Stomach (tissue), 9 donors: ENCODE measurements around the gene DRGX. TPM values are rescaled to one million over a fixed set of nuclear protein-coding genes. Genes with fewer than 3 reads are reported as not detected.

Experiments used
- DNase-seq, 2 donors: peaks; one replicate each; pipeline versions ENCODE4 v3.0.0 to v3.0.0-alpha.2; 2013 to 2019
- H3K27ac ChIP-seq, 5 donors: fragments of 200-600 bp in 4 of 5; sonication (generic) in 4 of 5; one replicate each; pipeline ENCODE4 v1.5.1; 2013 to 2019; ENCODE audit warnings: mild to moderate bottlenecking in 1 of 5, moderate library complexity in 1 of 5
- H3K27me3 ChIP-seq, 3 donors: fragments of 200-600 bp; sonication (generic); one replicate each; pipeline ENCODE4 v1.5.1; 2017 to 2019; ENCODE audit warnings: mixed run types in 1 of 3
- H3K36me3 ChIP-seq, 4 donors: fragments of 200-600 bp; sonication (generic); 1 replicate in 3 of 4; 2 replicates in 1 of 4; pipeline ENCODE4 v1.5.1; 2016 to 2019
- H3K4me1 ChIP-seq, 4 donors: fragments of 200-600 bp; sonication (generic); one replicate each; pipeline ENCODE4 v1.5.1; 2016 to 2019
- H3K4me3 ChIP-seq, 4 donors: fragments of 200-600 bp; sonication (generic) in 3 of 4; one replicate each; pipeline ENCODE4 v1.5.1; 2016 to 2019; ENCODE audit warnings: mild to moderate bottlenecking in 1 of 4
- H3K9me3 ChIP-seq, 4 donors: fragments of 200-600 bp; sonication (generic); one replicate each; pipeline ENCODE4 v1.5.1; 2016 to 2019
- CTCF ChIP-seq, 7 experiments: fragments of 450-650 bp in 4 of 7; fragments of 200-600 bp in 3 of 7; sonication (generic) in 3 of 7; IDR thresholded peaks; one replicate each; pipeline ENCODE4 v1.5.1; 2016 to 2019; ENCODE audit warnings: antibody characterized with exemption in 7 of 7, control low read depth in 2 of 7, mild to moderate bottlenecking in 1 of 7
- EP300 ChIP-seq: sonication (generic); formaldehyde crosslinking; IDR thresholded peaks from one replicate; pipeline ENCODE4 v1.6.1; 2017; ENCODE audit warnings: antibody characterized with exemption
- POLR2A ChIP-seq, 4 donors: fragments of 450-650 bp; IDR thresholded peaks; one replicate each; pipeline ENCODE4 v1.6.1; 2016; ENCODE audit warnings: antibody characterized with exemption in 4 of 4, control low read depth in 2 of 4, mild to moderate bottlenecking in 1 of 4, moderate library complexity in 1 of 4
- POLR2AphosphoS5 ChIP-seq, 3 donors: sonication (generic); formaldehyde crosslinking; IDR thresholded peaks; one replicate each; pipeline ENCODE4 v1.6.1; 2016; ENCODE audit warnings: antibody characterized with exemption in 3 of 3
- WGBS, 5 donors: extraction: QIAGEN DNeasy Blood & Tissue Kit in 3 of 5; methylation state at CpG; one replicate each; pipeline versions ENCODE4 v1.1.5 to v1.1.7; 2013 to 2018; 5-methylcytosine and 5-hydroxymethylcytosine counted together
- intact Hi-C: fragments of 100-400 bp; cut with DNase I; formaldehyde crosslinking; loops from one replicate; pipeline ENCODE4 v1.15.1; 2023; ENCODE audit warnings: low total_unique reads
- polyA plus RNA-seq, 3 donors: library from polyadenylated mRNA; stranded (reverse); fragments of 200-250 nt; gene quantifications; one replicate each; pipeline ENCODE4 v1.2.3, GENCODE V29; 2013
- total RNA-seq, 5 donors: library from RNA; depleted of rRNA; stranded (reverse); fragments of >200 nt; gene quantifications; one replicate each; pipeline versions ENCODE4 v1.1.0 to v1.2.3, GENCODE V29; 2014 to 2016
- donor health status: healthy with polysubstance abuse.
- donor health status: Bipolar disorder and iron deficiency.
- donor health status: healthy.

The DRGX gene
- total and polyA plus RNA-seq, 8 donors: not detected

DNA sequence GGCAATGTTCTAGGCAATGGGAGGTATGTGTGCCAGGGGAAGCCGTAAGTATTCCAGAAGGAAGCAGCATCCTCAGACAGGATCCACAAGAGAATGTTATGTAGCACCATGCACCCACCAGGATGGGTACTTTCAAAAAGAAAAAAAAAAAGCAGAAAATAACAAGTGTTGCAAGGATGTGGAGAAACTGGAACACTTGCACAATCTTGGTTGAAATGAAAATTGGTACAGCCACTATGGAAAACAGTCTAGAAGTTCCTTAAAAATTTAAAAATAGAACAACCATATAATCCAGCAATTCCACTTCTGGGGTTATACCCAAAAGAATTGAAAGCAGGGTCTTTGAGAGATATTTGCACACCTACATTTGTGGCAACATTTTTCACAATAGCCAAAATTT, 76.7 kb downstream of the DRGX start:
- WGBS, 5 donors: 83 to 100% (median 96%) methylated on average over 1 of the region's 1 CpG
- Histone ChIP-seq H3K36me3 (no peaks in the 10 kb centered on the region), H3K27ac (no peak overlapping the region), H3K4me1 (no peaks in the 10 kb centered on the region), H3K4me3 (no peak overlapping the region), H3K9me3 (no peaks in the 10 kb centered on the region), H3K27me3 (no peaks in the 10 kb centered on the region)
- TF ChIP-seq POLR2AphosphoS5 (IDR thresholded peaks at IDR 0.05) (no peak), CTCF (IDR thresholded peaks at IDR 0.05) (no peak), EP300 (no peak), POLR2A (IDR thresholded peaks at IDR 0.05) (no peak)
- no peak for DNase-seq
- intact Hi-C loops: no loop called here

- intact Hi-C loops: no loop called here
- DNase-seq: no peak
- H3K4me1 ChIP-seq: no peaks in the 10 kb centered on the region
- no peaks in the 10 kb centered on the region for H3K27me3 ChIP-seq
- H3K36me3 ChIP-seq: no peaks in the 10 kb centered on the region
- H3K4me3 ChIP-seq: no peak overlapping the region
- H3K9me3 ChIP-seq: no peaks in the 10 kb centered on the region
- H3K27ac ChIP-seq: no peak overlapping the region
- TF ChIP-seq POLR2A (IDR thresholded peaks at IDR 0.05) (no peak), EP300 (no peak), POLR2AphosphoS5 (IDR thresholded peaks at IDR 0.05) (no peak), CTCF (IDR thresholded peaks at IDR 0.05) (no peak)
Measured at GRCh38 chr10:49318755-49319154, 77.1 kb downstream of the DRGX start.

- intact Hi-C loops: no loop called here
- TF ChIP-seq CTCF (IDR thresholded peaks at IDR 0.05): no peak
- TF ChIP-seq POLR2AphosphoS5 (IDR thresholded peaks at IDR 0.05): no peak
- no peak for TF ChIP-seq EP300
- no peak for TF ChIP-seq POLR2A (IDR thresholded peaks at IDR 0.05)
- no peak overlapping the region for H3K4me3 ChIP-seq
- no peaks in the 10 kb centered on the region for H3K4me1 ChIP-seq
- DNase-seq: no peak
- no peak overlapping the region for H3K27ac ChIP-seq
- H3K27me3 ChIP-seq: no peaks in the 10 kb centered on the region
- no peaks in the 10 kb centered on the region for H3K36me3 ChIP-seq
- H3K9me3 ChIP-seq: no peaks in the 10 kb centered on the region
- 77 to 93% (median 87%) methylated on average over 6 of the region's 6 CpGs for WGBS, 5 donors
Measured at GRCh38 chr10:49318028-49318427, 77.9 kb downstream of the DRGX start.

DNA sequence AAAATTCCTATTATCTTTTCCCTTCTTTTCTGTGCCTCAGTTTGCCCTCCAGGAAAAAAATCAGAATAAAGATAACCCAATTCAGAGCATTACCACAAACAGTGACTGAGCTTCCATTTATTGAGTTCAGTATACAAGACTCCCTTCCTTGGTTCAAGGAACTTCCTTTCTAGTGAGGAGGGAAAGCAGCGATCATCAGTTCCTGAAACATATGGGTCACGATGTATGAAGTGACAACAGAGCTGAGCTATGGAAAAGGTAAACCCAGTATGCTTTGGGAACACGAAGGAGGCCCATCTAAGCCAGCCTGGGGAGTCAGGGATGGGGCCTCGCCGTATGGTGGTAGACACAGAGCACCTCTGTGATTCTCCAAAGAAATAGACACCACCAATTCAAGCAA, 81.1 kb downstream of the DRGX start:
- no peak for DNase-seq
- H3K4me1 ChIP-seq: no peaks in the 10 kb centered on the region
- no peak overlapping the region for H3K4me3 ChIP-seq
- H3K27ac ChIP-seq: no peak overlapping the region
- H3K9me3 ChIP-seq: no peaks in the 10 kb centered on the region
- H3K36me3 ChIP-seq: no peaks in the 10 kb centered on the region
- 83 to 88% (median 85%) methylated on average over 5 of the region's 5 CpGs for WGBS, 5 donors
- no peak for TF ChIP-seq EP300
- TF ChIP-seq POLR2A (IDR thresholded peaks at IDR 0.05): no peak
- no peak for TF ChIP-seq POLR2AphosphoS5 (IDR thresholded peaks at IDR 0.05)
- no peak for TF ChIP-seq CTCF (IDR thresholded peaks at IDR 0.05)
- no peaks in the 10 kb centered on the region for H3K27me3 ChIP-seq
- intact Hi-C loops: no loop called here

Other genes starting within 250 kb of the DRGX start
- gene TMEM273, start 207.7 kb downstream of the DRGX start, total RNA-seq: 10 to 100 TPM in 1 of 5 donors, 1 to 10 TPM in 3, under 1 TPM in 1; 0.89 to 72.9 (median 2.9) TPM
- gene TMEM273, start 207.7 kb downstream of the DRGX start, polyA plus RNA-seq: 1 to 10 TPM; 6.3 to 9.3 (median 6.5) TPM
- under 1 TPM in 1 of 5 donors, not detected in 4; 0.18 TPM for gene C10orf71, start 96.9 kb downstream of the DRGX start, total RNA-seq
- not detected for gene C10orf71, start 96.9 kb downstream of the DRGX start, polyA plus RNA-seq
- gene ERCC6, start 143.0 kb upstream of the DRGX start, total RNA-seq: 10 to 100 TPM in 4 of 5 donors, 1 to 10 TPM in 1; 3.1 to 33.8 (median 19.9) TPM
- gene ERCC6, start 143.0 kb upstream of the DRGX start, polyA plus RNA-seq: 1 to 10 TPM; 2.0 to 3.1 (median 2.9) TPM
- under 1 TPM in 1 of 5 donors, not detected in 4; 0.73 TPM for gene SLC18A3, start 214.2 kb upstream of the DRGX start, total RNA-seq
- gene SLC18A3, start 214.2 kb upstream of the DRGX start, polyA plus RNA-seq: under 1 TPM in 1 of 3 donors, not detected in 2; 0.20 TPM
- gene CHAT, start 217.9 kb upstream of the DRGX start, total RNA-seq: 1 to 10 TPM in 1 of 5 donors, not detected in 4; 8.7 TPM
- not detected for gene CHAT, start 217.9 kb upstream of the DRGX start, polyA plus RNA-seq